Fibroblast of skin of back (primary cell): ENCODE results near the gene BCAP31. TPM values are rescaled to one million over a fixed set of nuclear protein-coding genes. Genes with fewer than 3 reads are reported as not detected.

ENCODE experiments used
- DNase-seq: peaks from one replicate; pipeline ENCODE4 v3.0.0-alpha.2; 2013
- polyA plus RNA-seq, 2 experiments: library from polyadenylated mRNA; unstranded; fragments of 120-200 nt; gene quantifications; one replicate each; pipeline ENCODE4 v1.2.1, GENCODE V29; 2013; ENCODE audit not compliant: insufficient read length in 2 of 2

BCAP31 gene
- polyA plus RNA-seq (2013, experiment 1 of 2; ENCODE audit: insufficient read length), result 199 TPM
- 133 TPM for polyA plus RNA-seq (2013, experiment 2 of 2; ENCODE audit: insufficient read length)

- peak; percentile 86 for DNase-seq
These were observed at the start of gene BCAP31, which contains the start of gene ABCD1 for GRCh38 chrX:153724252-153725038. Gene BCAP31 (minus strand): TSS chrX:153724387. CDS start chrX:153723244, 1,143 bp downstream. Gene ABCD1 (plus strand): TSS chrX:153724856. CDS start chrX:153725267, 411 bp downstream.

- no peak for DNase-seq
These were observed 49.0 kb upstream of the BCAP31 start for GRCh38 chrX:153773218-153773611.

- DNase-seq, result no peak
These were observed 48.4 kb upstream of the BCAP31 start for GRCh38 chrX:153772316-153773217.

GRCh38 chrX:153771415-153772315 lies 47.5 kb upstream of the BCAP31 start:
- DNase-seq, result no peak

- no peak for DNase-seq
These were observed 46.6 kb upstream of the BCAP31 start for GRCh38 chrX:153770601-153771414.

- no peak for DNase-seq
These were observed 45.8 kb upstream of the BCAP31 start for GRCh38 chrX:153769865-153770600.

GRCh38 chrX:153769158-153769864 lies 45.1 kb upstream of the BCAP31 start:
- no peak for DNase-seq

- DNase-seq, result no peak
These were observed 44.3 kb upstream of the BCAP31 start for GRCh38 chrX:153768311-153769157.

GRCh38 chrX:153767674-153768055 lies 43.5 kb upstream of the BCAP31 start:
- no peak for DNase-seq

- DNase-seq, result no peak
These were observed 42.9 kb upstream of the BCAP31 start for GRCh38 chrX:153766871-153767673.

GRCh38 chrX:153766098-153766817 lies 42.1 kb upstream of the BCAP31 start:
- peak; percentile 75 for DNase-seq

- no peak for DNase-seq
These were observed 41.2 kb upstream of the BCAP31 start for GRCh38 chrX:153765138-153766079.

- no peak for DNase-seq
These were observed 40.6 kb upstream of the BCAP31 start for GRCh38 chrX:153764786-153765137.

GRCh38 chrX:153763989-153764755 lies 40.0 kb upstream of the BCAP31 start, which contains the start of gene PLXNB3:
Gene PLXNB3 (plus strand): TSS chrX:153764249. CDS start chrX:153765536, 1,287 bp downstream.
- DNase-seq, result peak; percentile 74

- DNase-seq, result no peak
These were observed 39.2 kb upstream of the BCAP31 start for GRCh38 chrX:153763298-153763932.
